NOMO-1 treated with DMSO at 0.1 percent for 48 hours (cell line): ENCODE data around the gene NYAP2.

Experiments used
- DNase-seq: peaks from one replicate; lab custom pipeline; 2025; ENCODE audit not compliant: unreplicated experiment; lab: John Stamatoyannopoulos, UW

Gene NYAP2

GRCh38 chr2:225425284-225425683 is 25.8 kb downstream of the NYAP2 start:
- no peak for DNase-seq

DNA sequence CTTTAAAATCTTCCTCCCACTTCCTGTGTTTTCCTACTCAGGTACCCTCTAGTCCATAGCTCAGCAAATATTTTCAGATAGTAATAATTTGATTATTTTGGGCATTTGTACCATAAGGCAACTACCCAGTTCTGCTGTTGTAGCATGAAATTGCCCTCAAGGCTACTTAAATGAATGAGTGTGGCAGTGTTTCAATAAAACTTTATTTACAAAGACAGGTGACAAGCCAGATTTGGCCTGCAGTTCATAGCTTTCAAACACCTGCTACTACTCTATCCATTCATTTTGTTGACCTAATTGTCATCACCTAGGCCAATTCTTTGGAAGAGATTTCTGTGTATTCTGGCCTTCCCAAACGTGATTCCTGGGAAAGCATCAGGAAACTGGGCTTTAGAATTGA is 28.9 kb downstream of the NYAP2 start:
- DNase-seq, result no peak

DNA sequence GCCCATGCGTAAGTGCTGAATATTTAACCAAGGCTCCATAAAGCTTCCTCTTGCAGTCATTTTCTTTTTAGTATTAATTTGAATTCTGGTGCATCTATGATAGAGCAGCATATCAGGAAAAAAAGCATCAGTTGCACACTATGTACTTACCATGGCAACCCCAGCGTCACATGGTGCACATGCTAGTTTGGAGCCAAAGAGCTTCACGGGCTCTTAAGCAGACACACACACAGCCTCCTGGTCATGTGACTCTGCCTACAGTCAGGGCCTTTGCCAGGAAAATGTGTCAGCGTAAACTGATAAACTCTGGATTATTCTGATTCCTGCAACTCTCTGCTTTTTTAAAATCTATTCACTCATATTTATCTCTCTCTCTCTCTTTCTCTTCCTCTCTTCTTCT is 30.2 kb downstream of the NYAP2 start:
- DNase-seq, result no peak

GRCh38 chr2:225431105-225431863 is 31.8 kb downstream of the NYAP2 start:
- DNase-seq, result no peak

- DNase-seq, result no peak
These were observed 34.5 kb downstream of the NYAP2 start for GRCh38 chr2:225434014-225434413.

- no peak for DNase-seq
These were observed 37.8 kb downstream of the NYAP2 start for GRCh38 chr2:225437319-225437718.

DNA sequence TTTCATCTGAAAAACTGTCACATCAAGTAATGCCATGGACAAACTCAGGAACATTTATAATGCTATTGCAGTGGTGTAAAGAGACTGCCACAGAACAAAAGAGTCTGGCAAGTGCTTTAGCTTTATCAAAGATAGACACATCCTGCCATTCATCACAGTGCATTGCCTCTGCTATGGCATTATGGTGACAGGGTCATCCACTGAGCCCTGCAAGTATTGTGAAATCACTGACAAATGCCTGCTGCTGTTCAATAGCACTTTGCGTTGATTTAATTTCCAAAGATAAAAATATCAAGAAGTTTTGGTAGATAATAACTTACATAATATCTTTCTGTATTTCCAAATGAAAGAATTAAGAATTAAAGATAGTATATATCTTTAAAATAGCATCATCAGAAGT is 38.7 kb downstream of the NYAP2 start:
- no peak for DNase-seq

- DNase-seq, result no peak
These were observed 53.2 kb downstream of the NYAP2 start for GRCh38 chr2:225452677-225453076.

- no peak for DNase-seq
These were observed 54.9 kb downstream of the NYAP2 start for GRCh38 chr2:225454412-225454811.

DNA sequence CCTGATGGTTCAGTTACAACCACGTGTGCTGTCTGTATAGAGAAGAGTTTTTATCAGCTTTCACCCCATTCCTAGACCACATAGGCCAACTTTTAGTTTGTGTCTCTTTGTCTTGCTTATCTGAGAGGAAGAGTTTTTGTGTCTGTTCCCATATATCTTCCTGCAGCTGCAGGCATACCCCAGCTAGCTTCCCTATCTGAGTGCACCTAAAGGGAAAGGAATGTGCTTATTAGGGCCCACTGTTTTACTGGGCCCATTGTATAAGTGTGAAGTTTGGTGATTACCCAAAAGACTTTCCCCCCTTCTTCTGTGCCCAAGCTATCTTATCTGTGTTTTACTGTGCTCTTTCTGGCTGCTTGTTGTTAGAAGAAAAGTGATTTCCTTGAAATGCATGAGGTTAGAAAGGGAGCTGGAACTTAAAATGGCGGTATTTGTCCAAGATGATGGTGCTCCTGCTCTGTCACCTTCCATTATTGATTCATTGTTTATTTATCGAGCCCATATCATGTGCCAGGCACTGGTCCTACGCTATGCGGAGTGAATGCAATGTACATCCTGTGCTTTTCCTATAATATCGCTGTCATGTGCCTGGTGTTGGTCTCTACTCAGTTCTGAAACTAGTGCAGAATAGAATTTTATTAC is 57.2 kb downstream of the NYAP2 start:
- no peak for DNase-seq

- DNase-seq, result no peak
These were observed 58.0 kb downstream of the NYAP2 start for GRCh38 chr2:225457482-225457881.

GRCh38 chr2:225458431-225459117 is 59.1 kb downstream of the NYAP2 start:
- DNase-seq, result peak; percentile 87

- no peak for DNase-seq
These were observed 62.9 kb downstream of the NYAP2 start for GRCh38 chr2:225462417-225462816.

GRCh38 chr2:225462945-225463344 is 63.4 kb downstream of the NYAP2 start:
- DNase-seq, result no peak

DNA sequence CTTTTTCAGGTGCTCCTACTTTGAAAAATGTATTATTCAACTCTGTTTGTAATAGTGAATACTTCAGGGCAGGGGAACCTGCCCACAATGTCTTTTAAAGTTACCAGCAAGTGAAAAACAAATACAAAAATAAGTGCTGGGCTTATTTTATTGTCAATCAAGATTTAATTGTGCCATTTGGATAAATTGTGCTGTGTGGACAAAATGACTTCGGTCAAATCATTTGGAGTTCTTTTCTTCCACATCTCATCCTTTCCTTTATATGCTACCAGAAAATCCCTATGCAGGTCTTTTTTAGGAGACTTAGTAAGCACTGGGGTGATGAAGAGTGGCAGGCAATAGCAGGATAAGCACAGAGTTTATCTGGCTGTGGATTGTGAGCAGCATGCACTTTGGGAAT is 63.9 kb downstream of the NYAP2 start:
- no peak for DNase-seq

DNA sequence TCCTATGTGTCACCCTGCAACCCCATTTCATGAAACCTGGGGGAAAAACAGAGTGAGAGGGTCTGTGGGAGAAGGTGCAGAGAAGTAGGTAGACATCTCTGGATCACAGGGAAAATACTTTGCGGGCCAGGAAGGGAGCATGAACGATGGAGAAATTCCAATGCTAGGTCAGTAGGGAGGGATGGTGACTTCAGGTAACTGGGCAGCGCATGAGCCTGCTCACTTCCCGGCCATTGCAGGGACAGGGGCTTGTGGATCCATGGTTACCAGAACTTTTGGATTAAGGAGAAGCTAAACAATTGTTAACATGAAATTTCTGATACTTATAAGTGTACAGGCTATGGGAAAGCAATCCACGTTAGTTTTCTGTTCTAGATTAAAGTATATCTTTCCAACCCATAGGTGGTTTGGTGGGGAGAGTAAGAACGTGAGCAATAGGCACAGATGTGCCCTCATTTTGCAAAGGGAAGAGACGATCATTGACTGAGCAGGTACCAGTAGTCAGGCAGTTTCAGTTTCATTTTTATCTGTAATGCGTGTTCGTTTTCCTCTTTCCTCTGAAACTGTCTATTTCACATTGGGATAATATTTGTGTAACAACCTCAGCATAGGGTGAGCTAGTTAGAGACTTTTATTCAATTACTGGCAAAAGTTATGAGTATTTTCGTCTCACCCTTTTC is 65.0 kb downstream of the NYAP2 start:
- DNase-seq, result peak; percentile 38

DNA sequence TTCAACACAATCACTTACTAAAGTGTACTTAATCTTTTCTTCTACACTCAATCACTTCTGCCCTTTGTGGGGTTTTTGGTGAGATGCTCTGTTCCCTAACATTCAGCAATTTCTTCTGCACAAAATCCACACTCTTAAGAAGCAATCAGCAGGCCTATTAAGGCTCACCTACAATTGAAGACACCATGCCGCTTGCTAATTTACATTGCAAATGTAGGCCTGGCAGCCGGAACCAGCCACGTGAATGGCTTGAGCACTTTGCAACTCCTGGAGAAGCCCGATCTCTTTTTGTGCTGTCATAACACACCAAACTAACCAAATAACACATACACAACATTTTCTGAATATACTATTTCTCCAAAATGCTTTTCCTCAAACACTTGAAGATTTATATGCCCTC is 66.3 kb downstream of the NYAP2 start:
- DNase-seq, result no peak

GRCh38 chr2:225466891-225467604 is 67.5 kb downstream of the NYAP2 start:
- no peak for DNase-seq

GRCh38 chr2:225468131-225468530 is 68.6 kb downstream of the NYAP2 start:
- DNase-seq, result no peak

- no peak for DNase-seq
These were observed 71.5 kb downstream of the NYAP2 start for GRCh38 chr2:225471039-225471438.

DNA sequence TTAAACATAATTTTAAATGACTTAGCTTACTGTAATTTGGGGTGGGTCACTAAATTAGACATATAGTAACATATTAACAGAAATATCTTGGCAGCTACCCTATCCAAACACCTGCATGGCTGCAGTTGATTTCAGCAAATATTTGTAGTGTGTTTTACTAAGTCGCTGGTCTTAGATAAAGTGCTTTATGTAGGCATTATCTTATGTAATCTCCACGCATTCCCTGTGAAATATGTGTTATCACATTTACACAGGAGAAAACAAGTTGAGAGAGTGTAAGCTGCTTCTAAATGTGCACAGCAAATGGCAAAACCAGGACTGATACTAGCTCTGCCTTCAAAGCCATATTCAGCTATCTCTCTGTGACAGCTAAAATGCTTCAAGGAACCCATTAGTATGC is 72.0 kb downstream of the NYAP2 start:
- DNase-seq, result no peak
